Measurements from ENCODE around the gene JAZF1.

The JAZF1 gene

DNA sequence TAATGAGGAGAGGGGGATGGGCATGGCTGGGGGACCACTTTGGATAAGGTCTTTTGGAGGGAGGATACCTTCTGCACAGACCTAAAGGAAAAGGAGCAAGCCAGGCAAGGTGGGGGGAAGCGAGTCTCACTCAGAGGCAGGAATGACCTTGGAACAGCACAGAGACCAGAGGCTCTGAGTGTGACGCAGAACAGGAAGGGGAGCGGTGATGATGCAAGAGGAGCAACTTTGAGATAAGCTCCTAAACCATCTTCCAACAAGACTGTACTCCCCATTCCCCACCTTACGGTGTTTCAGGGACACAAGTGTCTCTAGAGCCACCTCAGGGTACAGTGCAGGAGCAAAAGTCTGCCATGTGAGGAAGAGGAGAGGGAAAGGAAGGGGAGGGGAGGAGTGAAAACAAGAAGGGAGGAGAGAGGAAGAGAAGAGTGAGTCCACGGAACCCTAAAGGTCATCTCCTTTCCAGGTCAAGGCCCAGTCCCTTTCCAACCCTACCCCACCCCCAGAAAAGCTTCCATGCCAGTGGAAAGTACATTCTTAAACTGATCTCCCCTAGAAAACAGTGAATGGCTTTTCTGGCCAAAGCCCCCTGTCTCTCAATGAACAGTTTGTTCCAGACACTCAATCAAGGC lies 54.1 kb downstream of the JAZF1 start:
- TF ChIP-seq, protein P1, sequence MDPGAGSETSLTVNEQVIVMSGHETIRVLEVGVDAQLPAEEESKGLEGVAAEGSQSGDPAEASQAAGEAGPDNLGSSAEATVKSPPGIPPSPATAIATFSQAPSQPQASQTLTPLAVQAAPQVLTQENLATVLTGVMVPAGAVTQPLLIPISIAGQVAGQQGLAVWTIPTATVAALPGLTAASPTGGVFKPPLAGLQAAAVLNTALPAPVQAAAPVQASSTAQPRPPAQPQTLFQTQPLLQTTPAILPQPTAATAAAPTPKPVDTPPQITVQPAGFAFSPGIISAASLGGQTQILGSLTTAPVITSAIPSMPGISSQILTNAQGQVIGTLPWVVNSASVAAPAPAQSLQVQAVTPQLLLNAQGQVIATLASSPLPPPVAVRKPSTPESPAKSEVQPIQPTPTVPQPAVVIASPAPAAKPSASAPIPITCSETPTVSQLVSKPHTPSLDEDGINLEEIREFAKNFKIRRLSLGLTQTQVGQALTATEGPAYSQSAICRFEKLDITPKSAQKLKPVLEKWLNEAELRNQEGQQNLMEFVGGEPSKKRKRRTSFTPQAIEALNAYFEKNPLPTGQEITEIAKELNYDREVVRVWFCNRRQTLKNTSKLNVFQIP (CRISPR knock-in tag; IDR thresholded peaks at IDR 0.05; ENCODE audit: borderline replicate concordance, low read depth): no peak
- TF ChIP-seq ESRRG (CRISPR knock-in tag; IDR thresholded peaks at IDR 0.05) (no peak), PPARA (CRISPR knock-in tag; IDR thresholded peaks at IDR 0.05; ENCODE audit: borderline replicate concordance) (no peak), TOX (CRISPR knock-in tag; IDR thresholded peaks at IDR 0.05; ENCODE audit: borderline replicate concordance) (no peak), TSHZ2 (CRISPR knock-in tag; IDR thresholded peaks at IDR 0.05) (no peak), ZNF565 (CRISPR knock-in tag; conservative IDR thresholded peaks at IDR 0.05; ENCODE audit: low read depth) (no peak), SNAI2 (CRISPR knock-in tag; IDR thresholded peaks at IDR 0.05) (no peak), ZNF8 (CRISPR knock-in tag; IDR thresholded peaks at IDR 0.05) (no peak), GLIS3 (CRISPR knock-in tag; IDR thresholded peaks at IDR 0.05) (no peak), CSDC2 (CRISPR knock-in tag; IDR thresholded peaks at IDR 0.05) (no peak), TCF4 (CRISPR knock-in tag; IDR thresholded peaks at IDR 0.05; ENCODE audit: borderline replicate concordance) (no peak), ARNTL (CRISPR knock-in tag; IDR thresholded peaks at IDR 0.05; ENCODE audit: borderline replicate concordance, low read depth) (no peak), CREB5 (CRISPR knock-in tag; IDR thresholded peaks at IDR 0.05; ENCODE audit: low read depth) (no peak), BACH2 (CRISPR knock-in tag; IDR thresholded peaks at IDR 0.05; ENCODE audit: borderline replicate concordance) (no peak), ZFP3 (CRISPR knock-in tag; IDR thresholded peaks at IDR 0.05) (no peak)
- TF ChIP-seq, protein P2, sequence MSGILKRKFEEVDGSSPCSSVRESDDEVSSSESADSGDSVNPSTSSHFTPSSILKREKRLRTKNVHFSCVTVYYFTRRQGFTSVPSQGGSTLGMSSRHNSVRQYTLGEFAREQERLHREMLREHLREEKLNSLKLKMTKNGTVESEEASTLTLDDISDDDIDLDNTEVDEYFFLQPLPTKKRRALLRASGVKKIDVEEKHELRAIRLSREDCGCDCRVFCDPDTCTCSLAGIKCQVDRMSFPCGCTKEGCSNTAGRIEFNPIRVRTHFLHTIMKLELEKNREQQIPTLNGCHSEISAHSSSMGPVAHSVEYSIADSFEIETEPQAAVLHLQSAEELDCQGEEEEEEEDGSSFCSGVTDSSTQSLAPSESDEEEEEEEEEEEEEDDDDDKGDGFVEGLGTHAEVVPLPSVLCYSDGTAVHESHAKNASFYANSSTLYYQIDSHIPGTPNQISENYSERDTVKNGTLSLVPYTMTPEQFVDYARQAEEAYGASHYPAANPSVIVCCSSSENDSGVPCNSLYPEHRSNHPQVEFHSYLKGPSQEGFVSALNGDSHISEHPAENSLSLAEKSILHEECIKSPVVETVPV (CRISPR knock-in tag; IDR thresholded peaks at IDR 0.05): no peak
- TF ChIP-seq, protein P3, sequence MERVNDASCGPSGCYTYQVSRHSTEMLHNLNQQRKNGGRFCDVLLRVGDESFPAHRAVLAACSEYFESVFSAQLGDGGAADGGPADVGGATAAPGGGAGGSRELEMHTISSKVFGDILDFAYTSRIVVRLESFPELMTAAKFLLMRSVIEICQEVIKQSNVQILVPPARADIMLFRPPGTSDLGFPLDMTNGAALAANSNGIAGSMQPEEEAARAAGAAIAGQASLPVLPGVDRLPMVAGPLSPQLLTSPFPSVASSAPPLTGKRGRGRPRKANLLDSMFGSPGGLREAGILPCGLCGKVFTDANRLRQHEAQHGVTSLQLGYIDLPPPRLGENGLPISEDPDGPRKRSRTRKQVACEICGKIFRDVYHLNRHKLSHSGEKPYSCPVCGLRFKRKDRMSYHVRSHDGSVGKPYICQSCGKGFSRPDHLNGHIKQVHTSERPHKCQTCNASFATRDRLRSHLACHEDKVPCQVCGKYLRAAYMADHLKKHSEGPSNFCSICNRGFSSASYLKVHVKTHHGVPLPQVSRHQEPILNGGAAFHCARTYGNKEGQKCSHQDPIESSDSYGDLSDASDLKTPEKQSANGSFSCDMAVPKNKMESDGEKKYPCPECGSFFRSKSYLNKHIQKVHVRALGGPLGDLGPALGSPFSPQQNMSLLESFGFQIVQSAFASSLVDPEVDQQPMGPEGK (CRISPR knock-in tag; IDR thresholded peaks at IDR 0.05; ENCODE audit: borderline replicate concordance): no peak
- no peak for ATAC-seq

GRCh38 chr7:28125431-28126409 lies 54.9 kb downstream of the JAZF1 start:
- no peak for ATAC-seq
- no peak for TF ChIP-seq CSDC2 (CRISPR knock-in tag; IDR thresholded peaks at IDR 0.05)
- TF ChIP-seq ZFP30 (CRISPR knock-in tag; IDR thresholded peaks at IDR 0.05): no peak
- no peak for TF ChIP-seq BACH2 (CRISPR knock-in tag; IDR thresholded peaks at IDR 0.05; ENCODE audit: borderline replicate concordance)
- TF ChIP-seq CREB5 (CRISPR knock-in tag; IDR thresholded peaks at IDR 0.05; ENCODE audit: low read depth): no peak
- TF ChIP-seq, protein P1 (CRISPR knock-in tag; IDR thresholded peaks at IDR 0.05; ENCODE audit: borderline replicate concordance, low read depth): no peak
- TF ChIP-seq, protein P3 (CRISPR knock-in tag; IDR thresholded peaks at IDR 0.05; ENCODE audit: borderline replicate concordance): no peak
- no peak for TF ChIP-seq TCF4 (CRISPR knock-in tag; IDR thresholded peaks at IDR 0.05; ENCODE audit: borderline replicate concordance)
- no peak for TF ChIP-seq ESRRG (CRISPR knock-in tag; IDR thresholded peaks at IDR 0.05)
- TF ChIP-seq ZNF565 (CRISPR knock-in tag; conservative IDR thresholded peaks at IDR 0.05; ENCODE audit: low read depth): no peak
